Tibial artery (tissue), 4 donors: Measurements from ENCODE around the gene TSC22D3.

ENCODE experiments used
- DNase-seq, 2 donors: peaks; one replicate each; pipeline ENCODE4 v3.0.0-alpha.2; 2019
- H3K27ac ChIP-seq, 2 donors: fragments of 200-600 bp; sonication (generic) in 1 of 2; 1 replicate in 1 of 2; 2 replicates in 1 of 2; pipeline ENCODE4 v1.5.1; 2018 to 2019; ENCODE audit warnings: mild to moderate bottlenecking in 1 of 2
- H3K27me3 ChIP-seq, 2 donors: fragments of 200-600 bp; sonication (generic) in 1 of 2; one replicate each; pipeline versions ENCODE4 v1.5.1 to v1.6.0; 2016 to 2019
- H3K36me3 ChIP-seq, 3 donors: fragments of 200-600 bp; sonication (generic) in 2 of 3; one replicate each; pipeline ENCODE4 v1.5.1; 2016 to 2019; ENCODE audit warnings: mild to moderate bottlenecking in 2 of 3
- H3K4me1 ChIP-seq, 4 donors: fragments of 200-600 bp; sonication (generic) in 2 of 4; 1 replicate in 3 of 4; 2 replicates in 1 of 4; pipeline ENCODE4 v1.5.1; 2016 to 2019
- H3K4me3 ChIP-seq, 2 donors: fragments of 200-600 bp; sonication (generic) in 1 of 2; 1 replicate in 1 of 2; 2 replicates in 1 of 2; pipeline ENCODE4 v1.5.1; 2018 to 2019; ENCODE audit warnings: mild to moderate bottlenecking in 2 of 2
- H3K9me3 ChIP-seq, 3 donors: fragments of 200-600 bp; sonication (generic) in 1 of 3; one replicate each; pipeline ENCODE4 v1.5.1; 2016 to 2019
- intact Hi-C: fragments of 100-400 bp; cut with DNase I; formaldehyde crosslinking; loops from one replicate; pipeline ENCODE4 v1.15.0; 2023; ENCODE audit warnings: low total_unique reads
- TF ChIP-seq, protein P1 (sequence below), 2 experiments: fragments of 200-600 bp in 1 of 2; fragments of 450-650 bp in 1 of 2; IDR thresholded peaks; one replicate each; pipeline ENCODE4 v1.5.1; 2017 to 2019; ENCODE audit warnings: antibody characterized with exemption in 2 of 2, mild to moderate bottlenecking in 1 of 2, moderate library complexity in 1 of 2

TSC22D3 gene

DNA sequence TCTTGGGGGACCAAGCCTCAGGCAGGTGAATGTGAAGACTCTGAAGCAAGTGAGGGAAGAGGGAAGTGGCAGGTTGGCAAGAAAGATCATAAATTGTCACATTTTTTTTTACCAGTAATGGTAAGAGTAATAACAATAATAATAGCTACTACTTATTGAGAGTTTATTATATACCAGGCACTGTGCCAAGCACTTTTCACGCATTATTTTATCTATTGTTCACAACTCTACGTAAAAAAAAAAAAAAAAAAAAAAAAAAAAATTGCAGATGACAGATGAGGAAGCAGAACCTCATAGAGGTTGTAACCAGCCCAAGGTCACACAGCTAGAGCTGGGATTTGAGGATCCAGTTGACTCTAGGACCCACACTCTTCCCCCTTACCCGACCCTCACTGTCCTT is 40.9 kb downstream of the TSC22D3 start:
- no peak for DNase-seq
- Histone ChIP-seq H3K4me1 (peaks cover 0 to 80% (median 31%) of the 10 kb centered on the region in 4 donors), H3K9me3 (no peaks in the 10 kb centered on the region), H3K27me3 (no peaks in the 10 kb centered on the region), H3K27ac (peak overlapping the region; percentile 57 to 70), H3K4me3 (no peak overlapping the region), H3K36me3 (no peaks in the 10 kb centered on the region)
- TF ChIP-seq, protein P1, sequence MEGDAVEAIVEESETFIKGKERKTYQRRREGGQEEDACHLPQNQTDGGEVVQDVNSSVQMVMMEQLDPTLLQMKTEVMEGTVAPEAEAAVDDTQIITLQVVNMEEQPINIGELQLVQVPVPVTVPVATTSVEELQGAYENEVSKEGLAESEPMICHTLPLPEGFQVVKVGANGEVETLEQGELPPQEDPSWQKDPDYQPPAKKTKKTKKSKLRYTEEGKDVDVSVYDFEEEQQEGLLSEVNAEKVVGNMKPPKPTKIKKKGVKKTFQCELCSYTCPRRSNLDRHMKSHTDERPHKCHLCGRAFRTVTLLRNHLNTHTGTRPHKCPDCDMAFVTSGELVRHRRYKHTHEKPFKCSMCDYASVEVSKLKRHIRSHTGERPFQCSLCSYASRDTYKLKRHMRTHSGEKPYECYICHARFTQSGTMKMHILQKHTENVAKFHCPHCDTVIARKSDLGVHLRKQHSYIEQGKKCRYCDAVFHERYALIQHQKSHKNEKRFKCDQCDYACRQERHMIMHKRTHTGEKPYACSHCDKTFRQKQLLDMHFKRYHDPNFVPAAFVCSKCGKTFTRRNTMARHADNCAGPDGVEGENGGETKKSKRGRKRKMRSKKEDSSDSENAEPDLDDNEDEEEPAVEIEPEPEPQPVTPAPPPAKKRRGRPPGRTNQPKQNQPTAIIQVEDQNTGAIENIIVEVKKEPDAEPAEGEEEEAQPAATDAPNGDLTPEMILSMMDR (IDR thresholded peaks at IDR 0.05): no peak
- intact Hi-C loops: no loop called here

DNA sequence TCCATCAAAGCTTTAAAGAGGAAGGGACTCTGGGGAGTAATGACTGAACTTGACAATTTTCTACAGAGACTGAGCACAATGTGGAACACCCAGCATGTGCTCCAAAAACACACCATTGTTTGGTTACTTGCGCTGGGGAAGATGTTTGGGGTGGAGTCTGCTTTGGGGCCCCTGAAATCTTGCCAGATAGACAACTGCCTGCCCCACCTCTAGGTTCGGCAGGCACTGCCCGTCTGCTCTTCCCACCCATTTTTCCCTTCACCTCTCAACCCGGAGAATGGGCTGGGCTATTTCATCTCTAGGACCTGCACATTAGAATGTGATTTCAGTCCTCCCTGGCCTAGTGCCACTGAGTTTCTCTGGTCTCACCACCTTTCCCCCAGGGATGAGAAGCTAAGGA is 41.9 kb downstream of the TSC22D3 start:
- peak in 1 of 2 donors; percentile 34 for DNase-seq
- TF ChIP-seq, protein P1 (IDR thresholded peaks at IDR 0.05): no peak
- intact Hi-C loops: no loop called here
- Histone ChIP-seq H3K36me3 (no peaks in the 10 kb centered on the region), H3K27ac (peak overlapping the region; percentile 57 to 70), H3K27me3 (no peaks in the 10 kb centered on the region), H3K9me3 (no peaks in the 10 kb centered on the region), H3K4me1 (peaks cover 0 to 82% (median 40%) of the 10 kb centered on the region in 4 donors), H3K4me3 (no peak overlapping the region)

DNA sequence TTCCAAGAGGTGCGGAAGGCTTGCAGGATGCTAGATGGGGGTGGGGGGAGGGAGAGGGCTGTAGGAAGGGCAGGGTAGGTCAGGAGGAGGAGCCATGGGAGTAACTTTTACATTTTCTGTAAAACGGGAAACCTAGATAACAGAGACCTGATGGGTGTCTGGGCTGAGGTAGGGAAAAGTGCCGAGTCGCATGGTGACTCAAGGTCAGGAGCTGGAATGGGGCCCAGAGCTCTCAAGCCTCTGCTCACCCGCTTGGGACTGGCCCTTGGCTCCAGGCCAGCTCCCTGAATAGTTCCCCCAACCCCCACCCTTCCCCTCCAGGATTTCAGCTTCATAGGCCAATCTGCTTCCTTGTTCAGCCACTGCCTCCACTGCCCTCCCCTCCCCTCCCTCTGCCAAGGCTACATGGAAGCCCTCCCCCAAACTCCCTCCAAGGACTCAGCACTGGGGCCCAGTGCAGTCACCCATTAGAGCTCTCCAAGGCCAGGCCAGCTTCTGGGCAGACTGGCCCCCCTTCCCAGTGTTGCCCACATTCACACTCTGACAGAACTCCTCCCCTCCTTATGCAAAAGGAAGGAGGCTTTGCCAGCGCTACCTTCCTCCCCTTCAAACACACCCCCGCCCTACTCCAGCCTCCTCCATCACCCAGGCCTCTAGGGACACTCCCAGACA is 43.6 kb downstream of the TSC22D3 start:
- peak; percentile 91 to 97 for DNase-seq
- Histone ChIP-seq H3K4me1 (peaks cover 0 to 82% (median 41%) of the 10 kb centered on the region in 4 donors), H3K36me3 (no peaks in the 10 kb centered on the region), H3K27me3 (no peaks in the 10 kb centered on the region), H3K9me3 (no peaks in the 10 kb centered on the region), H3K4me3 (no peak overlapping the region), H3K27ac (peak overlapping the region; percentile 75 to 83)
- intact Hi-C loops: no loop called here
- TF ChIP-seq, protein P1 (IDR thresholded peaks at IDR 0.05): no peak

DNA sequence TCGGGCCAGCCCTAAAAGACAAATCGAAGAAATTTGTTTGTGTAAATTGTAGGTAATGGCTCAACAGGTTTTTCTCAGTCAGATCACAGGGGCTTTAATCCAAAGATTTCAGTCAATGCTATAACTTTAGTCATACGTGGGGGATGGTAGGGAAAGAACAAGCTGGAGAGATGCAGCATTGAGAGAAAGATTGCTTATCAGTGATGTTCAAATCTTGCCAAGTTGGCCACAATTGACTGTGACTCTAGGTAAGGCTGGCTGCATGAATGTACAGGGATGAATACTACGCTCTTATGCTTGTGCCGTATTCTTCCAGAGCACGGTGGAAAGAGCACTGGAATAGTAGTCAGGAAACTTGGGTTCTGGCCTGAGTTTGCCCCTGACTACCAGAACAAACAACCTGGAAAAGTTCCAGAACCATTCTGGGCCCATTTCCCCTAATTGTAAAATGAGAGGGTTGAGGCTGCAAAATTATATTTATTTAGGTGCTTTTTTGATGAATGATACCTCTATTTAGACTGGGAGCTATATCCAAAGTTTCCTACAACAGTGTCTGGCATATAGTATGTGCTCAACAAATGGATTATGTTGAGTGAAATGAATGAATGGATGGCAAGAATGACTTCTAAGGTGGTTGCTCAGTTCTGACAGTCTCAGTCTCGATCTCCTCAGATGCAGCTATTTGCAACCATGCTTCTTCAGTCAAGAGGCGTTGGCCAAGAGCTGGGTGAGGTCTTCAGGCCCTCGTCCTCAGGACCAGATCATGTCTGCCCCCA is 44.4 kb downstream of the TSC22D3 start:
- H3K36me3 ChIP-seq: no peaks in the 10 kb centered on the region
- H3K9me3 ChIP-seq: no peaks in the 10 kb centered on the region
- H3K4me1 ChIP-seq: peaks cover 0 to 82% (median 40%) of the 10 kb centered on the region in 4 donors
- H3K4me3 ChIP-seq: no peak overlapping the region
- TF ChIP-seq, protein P1 (IDR thresholded peaks at IDR 0.05): no peak
- no peak for DNase-seq
- intact Hi-C loops: no loop called here
- H3K27me3 ChIP-seq: no peaks in the 10 kb centered on the region
- peak overlapping the region; percentile 75 to 83 for H3K27ac ChIP-seq

DNA sequence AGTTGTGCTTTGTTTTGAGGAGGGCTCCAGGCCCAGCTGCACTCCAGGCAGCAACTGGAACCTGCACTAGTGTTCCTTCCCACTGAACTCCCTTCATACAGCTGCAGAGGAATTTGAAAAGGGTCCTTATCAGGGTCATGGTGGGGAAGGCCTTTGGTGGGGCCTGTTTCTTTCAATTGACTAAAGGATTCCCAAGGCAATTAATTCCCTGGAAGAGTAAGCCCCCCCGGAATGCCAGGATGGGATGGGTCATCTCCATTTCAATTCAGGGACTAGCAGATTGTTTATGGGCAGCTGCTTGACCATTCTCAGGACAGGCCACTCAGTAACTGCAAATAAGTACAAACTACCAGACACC is 45.3 kb downstream of the TSC22D3 start:
- no peaks in the 10 kb centered on the region for H3K36me3 ChIP-seq
- DNase-seq: no peak
- H3K9me3 ChIP-seq: no peaks in the 10 kb centered on the region
- H3K27ac ChIP-seq: peak overlapping the region; percentile 75 to 83
- H3K4me1 ChIP-seq: peaks cover 0 to 87% (median 46%) of the 10 kb centered on the region in 4 donors
- intact Hi-C loops: no loop called here
- TF ChIP-seq, protein P1 (IDR thresholded peaks at IDR 0.05): no peak
- no peaks in the 10 kb centered on the region for H3K27me3 ChIP-seq
- no peak overlapping the region for H3K4me3 ChIP-seq
